HPDE6-E6E7 (cell line): ENCODE data around the gene ISOC1.

Experiments
- DNase-seq: peaks from one replicate; pipeline ENCODE4 v3.0.0; 2011; ENCODE audit warnings: missing footprints; ENCODE audit errors: extremely low spot score

ISOC1 gene

DNA sequence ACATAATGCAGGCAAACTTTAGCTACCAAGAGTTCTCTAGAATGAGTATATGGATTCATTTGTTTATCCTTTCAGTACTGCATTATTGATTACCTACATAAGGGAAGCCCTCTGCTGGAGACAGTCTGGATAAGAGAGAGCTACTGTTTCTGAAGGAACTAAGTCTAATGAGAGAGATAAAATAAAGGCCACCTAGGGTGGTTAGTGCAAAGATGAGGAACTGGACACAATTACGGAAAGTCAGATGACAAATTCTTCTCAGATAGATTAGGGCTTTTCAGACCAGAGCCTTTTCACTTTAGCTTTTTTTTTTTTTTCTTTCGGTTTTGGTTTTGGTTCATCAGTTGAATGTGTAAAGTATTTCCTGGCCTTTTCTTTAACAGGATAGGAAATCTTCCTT lies 31.3 kb downstream of the ISOC1 start:
- DNase-seq = no peak

DNA sequence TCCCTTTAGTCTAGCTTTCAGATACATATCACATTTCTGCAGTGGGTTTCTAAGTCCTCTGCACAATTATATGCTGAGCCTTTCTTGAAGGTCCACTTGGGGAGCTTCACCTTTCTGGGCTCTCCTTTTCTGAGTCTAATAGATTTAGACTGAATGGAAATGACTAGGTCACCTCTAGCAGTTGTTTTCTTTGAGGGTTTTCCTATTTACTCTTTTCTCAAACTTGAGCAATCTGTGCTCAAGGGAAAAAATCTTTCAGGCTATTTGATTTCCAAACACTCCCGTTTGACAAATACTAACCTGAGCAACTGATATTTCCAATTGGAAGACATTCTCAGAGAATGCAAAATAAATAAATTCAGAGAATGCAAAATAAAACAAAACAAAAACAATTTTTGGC lies 39.0 kb downstream of the ISOC1 start:
- DNase-seq = no peak

DNA sequence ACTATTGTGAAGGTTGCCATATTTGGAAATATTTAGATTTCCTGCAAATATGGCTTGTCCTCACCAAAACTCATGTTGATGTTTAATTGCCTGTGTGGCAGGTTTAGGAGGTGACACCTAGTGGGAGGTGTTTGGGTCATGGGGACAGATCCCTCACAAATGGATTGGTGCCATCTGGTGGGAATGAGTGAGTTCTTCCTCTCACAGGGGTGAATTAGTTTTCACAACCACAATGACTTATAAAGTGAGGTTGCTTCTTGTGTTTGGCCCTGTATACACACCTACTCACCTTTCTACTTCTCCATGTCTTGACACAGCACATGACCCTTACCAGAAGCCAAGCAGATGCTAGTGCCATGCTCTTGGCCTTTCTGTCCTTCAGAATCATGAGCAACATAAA lies 41.1 kb downstream of the ISOC1 start:
- DNase-seq = no peak

DNA sequence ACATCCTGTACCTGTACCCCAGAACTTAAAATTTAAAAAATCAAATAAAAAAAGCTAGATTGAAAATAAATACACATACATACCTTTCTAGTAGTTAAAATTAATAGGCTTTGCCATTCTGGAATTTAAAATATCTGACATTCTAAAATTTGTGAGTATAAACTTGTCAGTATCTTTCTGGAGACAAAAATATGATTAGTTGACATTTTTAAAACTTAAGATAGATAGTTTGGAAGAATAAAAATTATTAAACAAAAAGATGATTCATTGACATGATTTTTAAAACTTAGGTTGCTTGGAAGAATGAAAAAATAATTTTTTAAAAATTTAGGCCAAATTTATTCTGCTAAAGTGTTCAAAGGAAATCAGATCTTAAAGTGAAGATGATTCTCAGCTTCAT lies 43.1 kb downstream of the ISOC1 start:
- DNase-seq = no peak

DNA sequence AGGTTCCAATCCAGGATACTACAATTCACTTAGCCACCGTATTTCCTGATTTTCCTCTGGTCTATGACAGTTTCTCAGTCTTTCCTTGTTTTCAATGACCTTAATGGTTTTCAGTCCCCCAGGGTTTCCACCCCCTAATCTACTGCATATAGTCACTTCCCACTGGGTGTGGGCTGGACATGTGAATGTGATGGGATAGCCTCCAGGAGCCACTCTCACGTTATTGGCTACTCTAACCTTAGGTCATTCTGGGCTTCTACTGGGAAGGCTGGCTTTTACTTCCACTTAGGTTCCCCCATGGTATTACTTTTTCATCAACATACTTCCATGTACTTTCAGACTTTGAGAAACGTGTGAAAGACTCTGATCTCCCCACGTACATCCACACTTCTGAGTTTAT lies 46.5 kb downstream of the ISOC1 start:
- DNase-seq = no peak

DNA sequence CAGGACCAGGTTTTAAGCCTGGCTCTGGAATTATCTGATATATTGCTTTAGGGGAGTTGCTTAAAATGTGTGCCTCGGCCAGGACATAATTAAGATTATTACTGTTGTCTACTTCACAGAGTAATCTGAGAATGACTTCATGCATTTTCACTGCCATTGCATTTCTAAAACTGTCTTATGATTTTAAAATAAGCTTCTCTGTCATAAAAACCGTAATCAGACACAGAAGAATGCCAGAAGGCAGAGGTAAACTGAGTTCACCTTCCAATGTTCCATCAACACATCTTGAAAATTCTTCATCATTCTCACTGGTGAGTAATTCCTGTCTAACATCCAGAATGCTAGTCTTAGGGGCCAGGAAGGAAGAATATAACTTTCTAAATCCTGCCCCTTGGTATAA lies 47.1 kb downstream of the ISOC1 start:
- no peak for DNase-seq

- DNase-seq = no peak
Observed at GRCh38 chr5:129155876-129156275, 61.3 kb downstream of the ISOC1 start.

DNA sequence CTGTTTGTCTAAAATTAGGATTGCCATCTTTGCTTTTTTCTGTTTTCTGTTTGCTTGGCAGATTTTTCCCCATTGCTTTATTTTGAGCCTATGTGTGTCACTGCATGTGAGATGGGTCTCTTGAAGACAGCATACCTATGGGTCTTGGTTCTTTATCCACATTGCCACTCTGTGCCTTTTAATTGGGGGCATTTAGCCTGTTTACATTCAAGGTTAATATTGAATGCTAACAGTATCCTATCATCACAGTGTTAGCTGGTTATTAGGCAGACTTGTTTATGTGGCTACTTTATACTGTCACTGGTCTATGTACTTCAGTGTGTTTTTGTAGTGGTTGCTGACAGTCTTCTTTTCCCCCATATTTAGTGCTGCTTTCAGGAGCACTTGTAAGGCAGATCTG lies 67.3 kb downstream of the ISOC1 start:
- no peak for DNase-seq
